NCI-H1105 treated with DMSO at 0.1 percent for 48 hours (cell line): ENCODE measurements around the gene GPR107.
"Not testable (repeated sequence)": the region's sequence is repeated elsewhere in the genome, so short reads cannot be mapped to it uniquely, and the experiment has no call there.

Experiments used
- DNase-seq: peaks from one replicate; lab custom pipeline; 2025; lab: John Stamatoyannopoulos, UW

GPR107 gene

DNA sequence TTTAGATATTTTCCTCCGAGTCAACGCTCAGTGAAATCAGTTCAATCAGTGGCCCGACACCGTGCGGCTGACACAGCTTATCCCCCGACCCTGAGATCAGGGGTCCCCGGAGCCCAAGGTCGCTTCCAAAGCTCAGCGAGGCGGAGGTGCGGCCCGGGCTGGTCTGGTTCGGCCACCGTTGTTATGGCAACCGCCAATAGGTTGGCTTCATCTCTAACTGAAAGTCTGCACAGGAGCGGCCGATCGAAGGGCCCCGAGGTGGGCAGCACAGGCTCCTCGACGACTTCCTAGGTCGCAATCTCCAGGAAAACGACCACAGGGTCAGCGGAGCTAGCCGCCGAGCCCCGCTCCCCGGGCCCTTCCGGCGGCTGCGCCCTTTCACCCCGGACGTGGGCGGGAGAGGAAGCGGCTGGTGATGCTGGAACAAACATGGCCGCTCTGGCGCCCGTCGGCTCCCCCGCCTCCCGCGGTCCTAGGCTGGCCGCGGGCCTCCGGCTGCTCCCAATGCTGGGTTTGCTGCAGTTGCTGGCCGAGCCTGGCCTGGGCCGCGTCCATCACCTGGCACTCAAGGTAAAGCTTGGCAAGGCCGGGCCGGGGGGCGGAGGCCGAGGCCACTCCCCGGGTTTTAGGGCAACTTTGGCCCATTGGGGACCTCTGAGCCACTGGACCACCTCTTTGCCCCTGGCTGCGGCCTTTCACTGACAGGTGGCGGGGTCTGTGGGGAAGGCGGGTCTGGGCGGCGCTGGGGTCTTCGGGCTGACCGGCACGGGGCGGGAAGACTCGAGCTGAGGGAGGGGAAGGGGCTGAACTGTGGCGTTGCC, at the start of gene GPR107:
GPR107 (plus strand) TSS at position 403 of the 821 bp plus-strand sequence; CDS start at position 430, 27 bp downstream.
- peak; percentile 57 for DNase-seq

DNA sequence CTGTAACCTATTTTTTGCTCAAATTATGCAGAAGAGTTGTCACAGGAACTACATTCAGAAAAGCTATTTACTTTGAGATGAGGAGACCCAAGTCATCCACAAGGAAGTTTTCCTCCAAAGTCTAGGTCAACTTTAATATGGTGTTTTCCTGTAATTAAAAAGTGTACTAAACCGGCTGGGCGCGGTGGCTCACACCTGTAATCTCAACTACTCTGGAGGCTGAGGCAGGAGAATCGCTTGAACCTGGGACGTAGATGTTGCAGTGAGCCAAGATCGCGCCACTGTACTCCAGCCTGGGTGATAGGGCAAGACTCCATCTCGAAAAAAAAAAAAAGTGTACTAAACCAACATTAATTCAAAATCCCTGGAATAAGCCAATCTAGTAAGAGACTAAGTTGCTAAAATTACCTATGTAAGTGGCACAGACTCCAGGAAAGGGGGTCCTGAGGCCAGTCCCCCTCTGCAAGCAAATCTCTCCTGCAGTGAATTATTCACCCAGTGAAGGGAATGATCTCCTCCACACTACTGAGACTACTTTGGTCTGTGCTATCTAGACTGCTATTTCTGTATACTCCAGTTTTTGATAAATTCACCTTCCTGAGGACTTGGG, 49.7 kb upstream of the GPR107 start:
- no peak for DNase-seq

DNA sequence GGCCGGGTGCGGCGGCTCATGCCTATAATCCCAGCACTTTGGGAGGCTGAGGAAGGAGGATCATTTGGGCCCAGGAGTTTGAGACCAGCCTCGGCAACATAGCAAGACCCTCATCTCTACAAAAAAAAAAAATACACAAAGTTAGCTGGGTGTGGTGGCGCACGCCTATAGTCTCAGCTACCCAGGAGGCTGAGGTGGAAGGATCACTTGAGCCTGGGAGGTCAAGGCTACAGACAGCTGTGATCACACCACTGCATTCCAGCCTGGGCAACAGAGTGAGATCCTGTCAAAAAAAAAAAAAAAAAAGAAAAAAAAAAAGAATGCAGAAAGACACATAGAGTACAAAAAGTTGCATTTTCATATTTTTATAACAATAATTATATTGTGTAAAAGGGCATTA, 46.8 kb upstream of the GPR107 start:
- not testable (repeated sequence) for DNase-seq

DNA sequence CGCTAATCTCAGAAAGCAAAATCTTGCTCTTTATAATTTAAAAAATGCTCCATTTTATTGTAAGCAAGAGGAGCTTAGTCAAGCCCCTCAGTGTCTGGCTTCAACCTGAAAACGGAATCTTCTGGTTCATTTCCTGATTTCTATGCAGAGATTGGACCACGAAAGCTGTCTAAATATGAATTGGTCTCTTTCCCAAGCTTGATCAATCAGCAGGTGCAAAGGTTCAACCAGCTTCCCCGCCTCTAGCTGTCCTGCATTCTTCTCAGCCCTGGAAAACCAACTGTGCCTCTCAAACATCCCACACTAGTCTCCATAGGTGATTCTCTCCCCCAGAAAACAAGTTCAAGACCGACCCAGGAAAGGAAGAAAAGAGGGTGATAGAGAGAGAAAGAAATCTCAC, 45.2 kb upstream of the GPR107 start:
- DNase-seq: no peak

DNA sequence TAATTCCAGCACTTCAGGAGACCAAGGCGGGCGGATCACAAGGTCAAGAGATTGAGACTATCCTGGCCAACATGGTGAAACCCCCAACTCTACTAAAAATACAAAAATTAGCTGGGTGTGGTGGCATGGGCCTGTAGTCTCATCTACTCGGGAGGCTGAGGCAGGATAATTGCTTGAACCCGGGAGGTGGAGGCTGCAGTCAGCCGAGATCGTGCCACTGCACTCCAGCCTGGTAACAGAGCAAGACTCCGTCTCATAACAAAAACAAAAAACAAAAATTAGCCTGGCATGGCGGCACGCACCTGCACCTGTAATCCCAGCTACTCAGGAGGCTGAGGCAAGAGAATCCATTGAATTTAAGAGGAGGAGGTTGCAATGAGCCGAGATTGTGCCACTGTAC, 44.2 kb upstream of the GPR107 start:
- not testable (repeated sequence) for DNase-seq

DNA sequence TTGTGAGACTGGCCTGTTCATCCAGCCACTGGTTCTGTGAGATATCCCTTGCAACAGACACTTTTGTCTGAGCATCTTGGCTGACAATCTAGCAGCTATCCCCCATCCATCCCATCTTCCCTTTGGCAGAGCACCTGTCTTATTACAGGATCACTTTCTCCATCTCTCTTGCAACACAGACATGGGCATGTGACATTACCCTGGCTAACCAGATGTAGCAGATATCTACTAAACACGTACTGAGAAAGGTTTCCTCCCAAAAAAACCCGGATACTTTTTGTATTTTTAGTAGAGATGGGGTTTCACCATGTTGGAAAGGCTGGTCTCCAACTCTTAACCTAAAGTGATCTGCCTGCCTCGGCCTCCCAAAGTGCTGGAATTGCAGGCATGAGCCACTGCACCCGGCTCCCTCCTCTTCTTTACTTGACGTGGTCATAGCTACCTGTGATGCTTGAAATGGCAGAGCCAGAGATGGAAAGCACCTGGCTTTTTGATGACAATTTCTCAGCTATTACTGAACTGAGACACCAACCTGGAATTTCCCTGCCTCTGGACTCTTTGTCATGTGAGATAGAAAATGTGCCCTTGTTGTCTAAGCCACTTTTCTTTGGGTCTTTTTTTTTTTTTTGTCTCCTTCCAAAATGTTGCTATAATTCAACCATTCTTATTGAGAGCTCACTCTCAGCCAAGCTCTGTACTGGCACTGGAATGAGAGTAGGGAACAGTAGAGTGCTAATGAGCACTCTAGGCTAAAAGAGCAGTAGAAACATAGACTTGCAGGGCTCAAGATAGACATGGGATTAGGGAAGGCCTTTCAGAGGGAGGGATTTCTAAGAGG, 43.3 kb upstream of the GPR107 start:
- DNase-seq: no peak

DNA sequence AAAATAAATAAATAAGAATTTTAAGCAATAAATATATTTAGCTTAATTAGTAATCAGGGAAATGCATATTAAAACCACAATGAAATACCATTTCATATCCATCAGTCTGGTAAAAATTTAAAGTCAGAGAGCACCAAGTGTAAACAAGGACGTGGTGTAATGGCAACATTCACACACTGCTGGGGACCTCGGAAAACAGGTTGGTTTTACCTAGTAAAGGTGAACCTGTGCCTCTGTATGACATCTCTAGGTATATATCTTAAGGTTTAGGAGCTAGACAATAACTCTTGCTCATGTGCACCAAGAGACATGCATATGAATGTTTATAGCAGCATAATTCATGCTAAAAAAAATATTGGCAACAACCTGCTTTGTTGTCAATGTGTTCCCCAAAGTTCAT, 40.4 kb upstream of the GPR107 start:
- no peak for DNase-seq

DNA sequence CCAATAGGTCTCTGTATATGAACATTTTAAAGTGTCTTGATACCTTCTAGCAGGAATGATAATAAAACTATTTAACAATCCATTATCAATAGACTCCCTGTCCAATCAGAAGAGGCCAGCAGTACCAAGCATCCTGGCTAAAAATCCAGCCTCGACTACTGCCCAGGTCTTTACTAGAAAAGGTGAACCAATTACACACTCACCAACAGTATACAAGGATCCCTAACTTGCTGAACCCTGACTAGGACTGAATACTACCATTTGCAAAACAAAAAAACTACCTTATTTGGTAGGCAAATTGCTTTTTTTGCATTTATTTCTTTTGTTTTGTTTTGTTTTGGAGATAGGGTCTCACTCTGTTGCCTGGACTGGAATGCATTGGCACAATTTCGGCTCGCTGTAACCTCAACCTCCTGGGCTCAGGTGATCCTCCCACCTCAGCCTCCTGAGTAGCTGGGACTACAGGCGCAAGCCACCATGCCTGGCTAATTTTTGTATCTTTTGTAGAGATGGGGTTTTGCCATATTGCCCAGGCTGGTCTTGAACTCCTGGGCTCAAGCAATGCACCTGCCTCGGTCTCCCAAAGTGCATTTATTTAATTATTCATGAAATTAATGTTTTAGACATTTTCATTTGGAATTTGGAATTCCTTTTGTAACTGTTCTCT, 38.2 kb upstream of the GPR107 start:
- DNase-seq: no peak

DNA sequence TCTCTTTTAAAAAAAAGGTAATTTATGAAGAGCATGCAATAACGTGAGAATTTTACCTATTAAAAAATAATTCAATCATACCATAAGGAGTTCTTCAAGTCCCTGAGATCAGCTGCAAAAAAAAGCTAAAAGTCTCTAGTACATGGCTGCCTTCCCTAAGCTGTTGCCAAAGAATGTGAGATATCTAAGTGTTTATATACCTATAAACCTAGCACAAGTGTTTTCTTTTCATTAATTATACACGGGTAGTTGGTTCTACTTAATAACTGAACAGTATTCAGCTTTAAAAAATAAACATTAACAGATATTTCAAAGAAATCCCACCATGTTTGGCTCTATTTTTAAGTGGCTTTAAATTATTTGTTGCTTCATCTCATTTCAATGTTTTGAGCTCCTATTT, 36.6 kb upstream of the GPR107 start:
- no peak for DNase-seq

DNA sequence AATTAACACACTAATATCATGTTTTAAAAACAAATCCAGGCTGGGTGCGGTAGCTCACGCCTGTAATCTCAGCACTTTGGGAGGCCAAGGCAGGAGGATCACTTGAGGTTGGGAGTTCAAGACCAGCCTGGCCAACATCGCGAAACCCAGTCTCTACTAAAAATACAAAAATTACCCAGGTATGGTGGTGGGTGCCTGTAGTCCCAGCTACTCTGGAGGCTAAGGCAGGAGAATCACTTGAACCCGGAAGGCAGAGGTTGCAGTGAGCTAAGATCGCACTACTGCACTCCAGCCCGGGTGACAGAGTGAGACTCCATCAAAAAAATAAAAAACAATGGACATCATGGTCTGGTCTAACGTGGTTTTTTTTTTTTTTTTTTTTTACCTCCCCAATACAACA, 36.2 kb upstream of the GPR107 start:
- DNase-seq: not testable (repeated sequence)

DNA sequence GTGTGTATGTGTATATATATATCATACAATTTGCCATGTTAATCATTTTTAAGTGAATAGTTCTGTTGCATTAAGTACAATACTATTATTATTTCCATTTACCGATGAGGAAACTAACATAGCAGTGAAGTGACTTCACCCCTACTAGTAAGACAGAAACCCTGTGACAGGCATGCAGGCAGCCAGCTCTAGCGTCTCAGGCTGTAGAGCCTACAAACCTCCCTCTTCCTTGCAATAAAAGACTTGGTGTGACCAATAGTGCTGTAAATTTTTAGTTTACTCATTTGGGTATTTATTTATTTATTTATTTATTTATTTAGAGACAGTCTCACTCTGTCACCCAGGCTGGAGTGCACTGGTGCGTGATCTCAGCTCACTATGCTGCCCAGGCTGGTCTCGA, 35.4 kb upstream of the GPR107 start:
- no peak for DNase-seq

DNA sequence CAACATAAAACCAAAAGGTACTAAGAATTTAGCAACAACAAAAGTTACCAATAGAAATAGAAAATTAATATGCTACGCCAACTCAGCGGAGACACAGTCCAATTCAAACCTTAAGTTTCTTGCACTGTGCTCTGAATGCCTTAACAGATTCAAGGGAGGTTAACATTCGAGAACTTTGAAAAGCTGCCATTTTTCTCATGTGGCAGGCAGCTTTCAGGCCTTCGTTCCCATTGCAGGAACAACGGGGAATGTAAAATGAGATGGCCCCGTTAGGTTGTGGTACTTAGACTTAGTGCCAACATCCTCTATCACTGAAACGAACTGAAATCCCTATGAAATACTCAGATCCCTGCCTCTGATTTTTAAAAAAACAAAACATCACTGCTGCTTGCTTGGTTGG, 33.1 kb upstream of the GPR107 start:
- DNase-seq: no peak

DNA sequence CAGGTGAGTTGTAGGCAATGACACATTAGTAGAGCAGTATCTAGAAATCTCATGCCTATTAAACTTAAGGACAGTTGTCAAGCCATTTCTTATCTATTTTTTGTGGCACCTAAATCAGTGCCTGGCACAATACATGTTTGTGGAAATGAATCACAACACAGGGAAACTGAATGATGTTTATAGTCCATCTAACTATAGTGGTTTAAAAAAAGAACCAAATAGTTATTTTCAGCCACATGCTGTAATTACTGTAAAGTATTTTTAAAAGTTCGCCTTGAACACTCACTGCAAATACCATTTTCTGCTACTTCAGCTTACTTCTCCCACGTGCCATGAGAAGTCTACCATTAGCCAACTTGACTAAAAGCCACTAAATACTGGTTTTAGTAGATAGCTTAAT, 32.6 kb upstream of the GPR107 start:
- no peak for DNase-seq

DNA sequence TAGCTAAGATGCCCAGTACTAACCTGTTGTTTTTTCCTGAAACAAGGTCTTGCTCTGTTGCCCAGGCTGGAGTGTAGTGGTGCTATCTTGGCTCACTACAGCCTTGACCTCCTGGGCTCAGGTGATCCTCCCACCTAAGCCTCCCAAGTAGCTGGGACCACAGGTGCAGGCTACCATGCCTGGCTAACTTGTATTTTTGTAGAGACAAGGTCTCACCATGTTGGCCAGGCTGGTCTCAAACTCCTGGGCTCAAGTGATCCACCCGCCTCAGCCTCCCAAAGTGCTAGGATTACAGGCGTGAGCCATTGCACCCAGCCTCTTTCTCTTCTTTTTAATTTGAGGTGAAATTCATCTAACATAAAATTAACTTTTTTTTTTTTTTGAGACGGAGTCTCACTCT, 31.9 kb upstream of the GPR107 start:
- not testable (repeated sequence) for DNase-seq

DNA sequence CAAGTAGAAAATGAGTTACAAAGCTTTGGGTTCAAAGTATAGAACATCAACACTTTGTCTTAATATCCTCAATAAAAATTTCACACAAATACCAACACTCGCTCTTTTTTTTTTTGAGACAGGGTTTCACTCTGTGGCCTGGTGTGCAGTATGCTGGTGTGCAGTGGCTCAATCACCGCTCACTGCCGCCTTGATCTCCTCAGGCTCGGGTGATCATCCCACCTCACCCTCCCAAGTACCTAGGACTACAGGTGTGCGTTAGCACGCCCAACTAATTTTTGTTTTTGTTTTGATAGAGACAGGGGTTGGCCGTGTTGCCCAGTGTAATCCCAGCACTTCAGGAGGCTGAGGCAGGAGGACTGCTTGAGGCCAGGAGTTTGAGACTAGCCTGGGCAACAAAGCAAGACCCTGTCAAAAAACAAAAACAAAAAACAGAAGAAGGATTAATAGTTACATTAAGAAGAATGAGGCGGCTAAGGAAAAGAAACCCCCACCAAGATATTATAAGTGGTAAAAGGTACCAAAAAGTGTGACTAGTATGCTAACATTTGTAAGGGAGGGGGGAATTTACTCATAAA, 31.1 kb upstream of the GPR107 start:
- DNase-seq: no peak

DNA sequence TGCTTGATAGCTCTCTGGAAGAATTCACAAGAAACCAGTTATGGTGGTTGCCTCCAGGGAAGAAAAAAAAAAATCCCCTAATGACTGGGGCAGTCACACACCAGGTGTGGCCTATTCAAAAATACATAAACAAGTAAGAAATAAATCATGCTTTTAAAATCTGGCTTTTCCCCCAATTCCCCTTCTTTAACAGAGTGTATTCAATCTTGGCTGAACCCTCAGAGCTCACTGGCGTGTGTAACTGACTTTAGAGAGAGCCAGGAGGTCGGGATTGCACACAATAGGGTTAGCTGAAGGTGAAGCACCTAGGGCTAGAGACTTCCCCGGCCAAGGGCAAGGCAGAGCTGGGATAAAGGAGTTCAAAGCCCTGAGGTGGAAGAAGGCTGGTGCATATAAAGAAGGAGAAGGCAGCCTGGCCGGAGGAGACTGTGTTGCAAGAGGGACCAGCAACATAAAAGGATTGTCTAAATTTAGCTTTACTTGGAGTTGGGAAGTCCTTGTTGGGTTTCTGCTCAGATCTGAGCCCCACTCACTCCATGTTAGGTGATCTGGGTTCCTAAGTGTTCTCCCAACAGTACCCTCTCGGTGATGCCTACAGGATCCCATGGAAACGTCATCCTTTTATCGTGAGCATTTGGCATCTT, 30.4 kb upstream of the GPR107 start:
- no peak for DNase-seq

DNA sequence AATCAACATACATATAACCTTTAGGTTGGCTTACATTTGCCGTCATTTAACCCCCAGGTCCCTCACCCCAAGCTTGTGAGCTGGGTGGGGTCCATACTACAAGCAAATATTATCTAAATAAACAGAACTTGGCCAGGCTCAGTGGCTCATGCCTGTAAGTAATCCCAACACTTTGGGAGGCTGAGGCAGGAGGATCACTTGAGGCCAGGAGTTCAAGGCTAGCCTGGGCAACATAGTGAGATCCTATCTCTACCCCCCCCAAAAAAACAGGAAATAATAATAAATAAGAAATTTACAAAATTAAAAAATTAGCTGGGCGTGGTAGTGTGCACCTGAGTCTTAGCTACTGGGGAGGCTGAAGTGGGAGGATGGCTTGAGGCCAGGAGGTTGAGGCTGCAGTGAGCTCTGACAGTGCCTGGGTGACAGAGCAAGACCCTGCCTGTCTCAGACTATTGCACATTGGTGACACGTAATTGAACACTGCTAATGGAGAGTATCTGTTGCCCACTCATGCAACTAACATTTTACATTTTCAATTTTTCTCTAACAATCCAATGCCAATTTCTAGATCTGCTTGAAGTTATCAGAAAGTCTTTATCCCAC, 29.6 kb upstream of the GPR107 start:
- DNase-seq: no peak

DNA sequence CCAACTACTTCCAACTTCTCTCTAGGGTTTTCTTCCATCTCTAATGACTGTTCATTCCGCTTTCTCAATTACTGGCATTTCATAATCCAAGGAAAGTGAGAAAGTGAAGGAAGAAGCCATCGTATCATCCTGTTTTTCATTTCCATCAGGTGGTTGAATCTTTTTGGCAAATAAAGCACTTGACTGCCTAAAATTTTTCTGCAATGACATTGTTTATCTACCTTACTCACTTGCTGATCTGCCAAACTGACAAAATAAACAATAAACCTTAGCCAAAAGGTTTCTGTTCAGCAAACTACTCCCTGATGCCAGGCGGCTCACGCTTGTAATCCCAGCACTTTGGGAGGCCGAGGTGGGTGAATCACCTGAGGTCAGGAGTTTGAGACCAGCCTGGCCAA, 29.1 kb upstream of the GPR107 start:
- DNase-seq: no peak

DNA sequence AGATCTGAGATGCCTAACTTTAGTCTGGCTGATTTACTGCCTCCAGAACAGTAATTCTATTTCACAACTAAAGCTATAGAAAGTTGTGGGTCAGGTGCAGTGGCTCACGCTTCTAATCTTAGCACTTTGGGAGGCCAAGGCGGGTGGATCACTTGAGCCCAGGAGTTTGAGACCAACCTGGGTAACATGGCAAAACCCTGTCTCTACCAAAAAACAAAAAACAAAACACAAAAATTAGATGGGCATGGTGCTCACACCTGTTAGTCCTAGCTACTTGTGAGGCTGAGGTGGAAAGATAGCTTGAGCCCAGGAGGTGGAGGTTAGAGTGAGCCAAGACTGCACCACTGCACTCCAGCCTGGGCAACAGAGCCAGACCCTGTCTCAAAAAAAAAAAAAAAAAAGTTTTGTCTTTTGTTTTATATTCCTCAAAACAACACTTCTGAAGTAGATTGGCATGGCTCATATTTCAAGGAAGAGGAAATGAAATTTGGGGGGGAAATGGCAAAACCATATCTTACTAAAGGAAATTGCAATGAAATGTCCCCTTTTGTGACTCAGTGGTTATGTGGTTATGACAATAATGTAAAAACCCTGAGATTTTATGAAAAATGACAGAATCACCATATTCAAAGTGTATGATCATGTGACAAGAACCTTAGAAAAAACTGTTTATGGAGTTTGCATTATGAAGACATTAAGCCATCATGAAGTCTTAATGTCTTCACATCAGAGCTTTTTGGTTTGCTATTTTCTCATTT, 26.9 kb upstream of the GPR107 start:
- no peak for DNase-seq
